IMR-90 (cell line): ENCODE data around the gene HOXB2.

ENCODE experiments used
- CEBPB ChIP-seq: IDR thresholded peaks from 2 replicates; pipeline ENCODE4 v1.6.1; 2012; ENCODE audit warnings: low read depth, low read length, improper control_type of control experiment
- CHD1 ChIP-seq: IDR thresholded peaks from 2 replicates; pipeline ENCODE4 v1.6.1; 2012; ENCODE audit warnings: low read depth, low read length, improper control_type of control experiment
- FOS ChIP-seq: fragments of 150-350 bp; IDR thresholded peaks from 2 replicates; pipeline ENCODE4 v1.6.1; 2016; ENCODE audit warnings: low read depth, low read length
- MAFK ChIP-seq: IDR thresholded peaks from 2 replicates; pipeline ENCODE4 v1.6.1; 2012; ENCODE audit warnings: low read depth, low read length, improper control_type of control experiment
- MAZ ChIP-seq: IDR thresholded peaks from 2 replicates; pipeline ENCODE4 v1.6.1; 2012; ENCODE audit warnings: low read depth, mild to moderate bottlenecking, low read length, improper control_type of control experiment, moderate library complexity, borderline replicate concordance
- MXI1 ChIP-seq: IDR thresholded peaks from 2 replicates; pipeline ENCODE4 v1.6.1; 2012; ENCODE audit warnings: low read depth, mild to moderate bottlenecking, low read length, moderate library complexity, borderline replicate concordance
- NFE2L2 ChIP-seq: fragments of 150-350 bp; IDR thresholded peaks from 2 replicates; pipeline ENCODE4 v1.6.1; 2016; ENCODE audit warnings: low read depth, mild to moderate bottlenecking, low read length
- POLR2A ChIP-seq: IDR thresholded peaks from 2 replicates; pipeline ENCODE4 v1.6.1; 2012; ENCODE audit warnings: mild to moderate bottlenecking, low read depth, low read length
- RAD21 ChIP-seq: IDR thresholded peaks from 2 replicates; pipeline ENCODE4 v1.6.1; 2012; ENCODE audit warnings: low read length, improper control_type of control experiment
- RCOR1 ChIP-seq: IDR thresholded peaks from 2 replicates; pipeline ENCODE4 v1.6.1; 2012; ENCODE audit warnings: mild to moderate bottlenecking, low read length, improper control_type of control experiment; ENCODE audit not compliant: insufficient replicate concordance
- SMC3 ChIP-seq: fragments of 150-350 bp; IDR thresholded peaks from 2 replicates; pipeline ENCODE4 v1.6.1; 2016; ENCODE audit warnings: low read depth, mild to moderate bottlenecking, antibody characterized with exemption, low read length, moderate library complexity
- USF2 ChIP-seq: fragments of 150-350 bp; IDR thresholded peaks from 2 replicates; pipeline ENCODE4 v1.6.1; 2017; ENCODE audit warnings: mild to moderate bottlenecking, antibody characterized with exemption, low read length, low read depth
- TF ChIP-seq, protein P1 (sequence below): conservative IDR thresholded peaks from 2 replicates; pipeline ENCODE4 v1.5.1; 2012; ENCODE audit warnings: mild to moderate bottlenecking, low read depth, low read length, improper control_type of control experiment
- TF ChIP-seq, protein P2 (sequence below): fragments of 150-350 bp; IDR thresholded peaks from 2 replicates; pipeline ENCODE4 v1.6.1; 2016; ENCODE audit warnings: low read depth, mild to moderate bottlenecking, low read length, moderate library complexity, borderline replicate concordance

DNA sequence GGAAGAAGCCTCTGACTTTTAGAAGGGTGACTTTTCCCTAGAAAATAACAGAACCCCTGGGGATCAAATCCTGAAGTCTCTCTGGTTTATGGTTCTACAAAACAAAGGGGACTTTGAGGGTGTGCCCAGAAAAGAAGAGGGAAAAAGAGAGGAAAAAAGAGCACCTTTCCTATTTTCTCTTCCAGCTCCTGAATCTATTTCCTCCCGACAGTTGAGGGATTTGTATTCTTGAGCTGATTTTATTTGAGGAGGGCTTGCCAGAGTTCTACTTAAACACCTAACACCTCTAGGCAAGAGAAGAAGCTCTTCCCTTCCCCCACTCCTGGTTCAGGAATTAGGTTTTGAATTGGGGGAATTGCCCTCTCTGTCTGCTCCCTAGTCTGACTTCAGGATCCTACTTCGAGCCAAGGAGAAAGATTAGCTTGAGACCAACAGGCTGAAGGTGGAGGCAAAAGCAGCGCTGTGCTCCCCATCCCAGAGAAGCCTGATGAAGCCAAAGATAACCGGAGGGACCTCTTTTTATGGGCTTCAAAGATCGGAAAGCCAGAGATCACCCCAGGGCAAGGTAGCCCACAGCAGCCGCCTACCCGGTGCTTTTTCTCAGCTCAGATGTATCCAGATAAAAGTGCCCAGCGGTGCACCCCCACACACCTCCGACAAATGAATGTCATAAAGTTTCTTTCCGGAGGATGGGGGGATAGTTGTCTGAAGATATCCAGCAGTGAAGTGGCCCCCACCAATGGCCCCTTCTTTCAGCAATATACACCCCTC lies 44.3 kb upstream of the HOXB2 start:
- TF ChIP-seq, protein P1, sequence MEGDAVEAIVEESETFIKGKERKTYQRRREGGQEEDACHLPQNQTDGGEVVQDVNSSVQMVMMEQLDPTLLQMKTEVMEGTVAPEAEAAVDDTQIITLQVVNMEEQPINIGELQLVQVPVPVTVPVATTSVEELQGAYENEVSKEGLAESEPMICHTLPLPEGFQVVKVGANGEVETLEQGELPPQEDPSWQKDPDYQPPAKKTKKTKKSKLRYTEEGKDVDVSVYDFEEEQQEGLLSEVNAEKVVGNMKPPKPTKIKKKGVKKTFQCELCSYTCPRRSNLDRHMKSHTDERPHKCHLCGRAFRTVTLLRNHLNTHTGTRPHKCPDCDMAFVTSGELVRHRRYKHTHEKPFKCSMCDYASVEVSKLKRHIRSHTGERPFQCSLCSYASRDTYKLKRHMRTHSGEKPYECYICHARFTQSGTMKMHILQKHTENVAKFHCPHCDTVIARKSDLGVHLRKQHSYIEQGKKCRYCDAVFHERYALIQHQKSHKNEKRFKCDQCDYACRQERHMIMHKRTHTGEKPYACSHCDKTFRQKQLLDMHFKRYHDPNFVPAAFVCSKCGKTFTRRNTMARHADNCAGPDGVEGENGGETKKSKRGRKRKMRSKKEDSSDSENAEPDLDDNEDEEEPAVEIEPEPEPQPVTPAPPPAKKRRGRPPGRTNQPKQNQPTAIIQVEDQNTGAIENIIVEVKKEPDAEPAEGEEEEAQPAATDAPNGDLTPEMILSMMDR, result no peak
- TF ChIP-seq CHD1, result no peak
- no peak for TF ChIP-seq SMC3
- no peak for TF ChIP-seq FOS
- no peak for TF ChIP-seq MAFK
- TF ChIP-seq, protein P2, sequence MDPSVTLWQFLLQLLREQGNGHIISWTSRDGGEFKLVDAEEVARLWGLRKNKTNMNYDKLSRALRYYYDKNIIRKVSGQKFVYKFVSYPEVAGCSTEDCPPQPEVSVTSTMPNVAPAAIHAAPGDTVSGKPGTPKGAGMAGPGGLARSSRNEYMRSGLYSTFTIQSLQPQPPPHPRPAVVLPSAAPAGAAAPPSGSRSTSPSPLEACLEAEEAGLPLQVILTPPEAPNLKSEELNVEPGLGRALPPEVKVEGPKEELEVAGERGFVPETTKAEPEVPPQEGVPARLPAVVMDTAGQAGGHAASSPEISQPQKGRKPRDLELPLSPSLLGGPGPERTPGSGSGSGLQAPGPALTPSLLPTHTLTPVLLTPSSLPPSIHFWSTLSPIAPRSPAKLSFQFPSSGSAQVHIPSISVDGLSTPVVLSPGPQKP, result no peak
- TF ChIP-seq USF2, result no peak
- TF ChIP-seq RAD21, result no peak
- no peak for TF ChIP-seq RCOR1
- TF ChIP-seq NFE2L2, result no peak
- no peak for TF ChIP-seq POLR2A
- TF ChIP-seq MXI1, result no peak
- TF ChIP-seq CEBPB, result no peak
- TF ChIP-seq MAZ, result no peak
